GM06990 (cell line): ENCODE data around the gene DPP4.

Experiments used
- DNase-seq: peaks from one replicate; pipeline ENCODE4 v3.0.0-alpha.2; 2011; ENCODE audit not compliant: insufficient read length; ENCODE audit errors: extremely low read depth
- H3K27me3 ChIP-seq: replicated peaks from 2 replicates; pipeline ENCODE4 v1.6.0; 2011; ENCODE audit warnings: low read length; ENCODE audit not compliant: control insufficient read depth, insufficient read depth
- H3K36me3 ChIP-seq: 2 replicates; pipeline ENCODE4 v1.5.1; 2011; ENCODE audit warnings: low read length; ENCODE audit not compliant: control insufficient read depth, insufficient read depth
- H3K4me3 ChIP-seq: replicated peaks from 2 replicates; pipeline ENCODE4 v1.5.1; 2011; ENCODE audit warnings: low read depth, mild to moderate bottlenecking, control low read depth, low read length
- TF ChIP-seq, protein P1 (sequence below): IDR thresholded peaks from 2 replicates; pipeline ENCODE4 v1.5.1; 2011; ENCODE audit warnings: low read length, control low read depth, mild to moderate bottlenecking, inconsistent platforms; ENCODE audit not compliant: insufficient read depth, poor library complexity, severe bottlenecking

Gene DPP4

GRCh38 chr2:161971551-161971950, 102.5 kb downstream of the DPP4 start:
- no peak for DNase-seq
- Histone ChIP-seq H3K4me3 (no peak overlapping the region), H3K36me3 (no peaks in the 10 kb centered on the region), H3K27me3 (no peaks in the 10 kb centered on the region)
- TF ChIP-seq, protein P1, sequence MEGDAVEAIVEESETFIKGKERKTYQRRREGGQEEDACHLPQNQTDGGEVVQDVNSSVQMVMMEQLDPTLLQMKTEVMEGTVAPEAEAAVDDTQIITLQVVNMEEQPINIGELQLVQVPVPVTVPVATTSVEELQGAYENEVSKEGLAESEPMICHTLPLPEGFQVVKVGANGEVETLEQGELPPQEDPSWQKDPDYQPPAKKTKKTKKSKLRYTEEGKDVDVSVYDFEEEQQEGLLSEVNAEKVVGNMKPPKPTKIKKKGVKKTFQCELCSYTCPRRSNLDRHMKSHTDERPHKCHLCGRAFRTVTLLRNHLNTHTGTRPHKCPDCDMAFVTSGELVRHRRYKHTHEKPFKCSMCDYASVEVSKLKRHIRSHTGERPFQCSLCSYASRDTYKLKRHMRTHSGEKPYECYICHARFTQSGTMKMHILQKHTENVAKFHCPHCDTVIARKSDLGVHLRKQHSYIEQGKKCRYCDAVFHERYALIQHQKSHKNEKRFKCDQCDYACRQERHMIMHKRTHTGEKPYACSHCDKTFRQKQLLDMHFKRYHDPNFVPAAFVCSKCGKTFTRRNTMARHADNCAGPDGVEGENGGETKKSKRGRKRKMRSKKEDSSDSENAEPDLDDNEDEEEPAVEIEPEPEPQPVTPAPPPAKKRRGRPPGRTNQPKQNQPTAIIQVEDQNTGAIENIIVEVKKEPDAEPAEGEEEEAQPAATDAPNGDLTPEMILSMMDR, result no peak

- H3K36me3 ChIP-seq, result no peaks in the 10 kb centered on the region
- TF ChIP-seq, protein P1, result no peak
- H3K27me3 ChIP-seq, result no peaks in the 10 kb centered on the region
- DNase-seq, result no peak
- no peak overlapping the region for H3K4me3 ChIP-seq
These were observed 104.9 kb downstream of the DPP4 start for GRCh38 chr2:161969159-161969558.

GRCh38 chr2:161965994-161966393, 108.0 kb downstream of the DPP4 start:
- TF ChIP-seq, protein P1, result no peak
- H3K4me3 ChIP-seq, result no peak overlapping the region
- no peak for DNase-seq
- no peaks in the 10 kb centered on the region for H3K36me3 ChIP-seq
- H3K27me3 ChIP-seq, result no peaks in the 10 kb centered on the region

- no peak for DNase-seq
These were observed 109.9 kb downstream of the DPP4 start for GRCh38 chr2:161964160-161964559.

DNA sequence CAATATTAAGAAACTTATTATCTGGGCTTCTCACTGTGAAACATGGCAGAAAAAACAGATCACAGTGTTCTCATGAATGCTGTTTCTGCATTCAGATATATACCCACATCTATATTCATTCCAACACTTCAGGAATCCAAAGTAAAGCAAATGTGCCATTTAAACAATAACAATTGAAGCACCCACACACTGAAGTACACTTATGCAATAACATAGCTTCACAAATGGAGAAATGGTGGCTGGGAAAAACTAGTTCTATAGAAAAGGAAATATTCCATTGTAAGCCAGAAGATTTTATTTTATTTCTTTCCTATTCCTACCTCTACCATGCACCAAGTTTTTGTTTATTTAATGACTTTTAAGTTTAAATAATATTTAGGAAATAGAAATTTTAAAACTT, 111.9 kb downstream of the DPP4 start:
- Histone ChIP-seq H3K27me3 (no peaks in the 10 kb centered on the region), H3K36me3 (no peaks in the 10 kb centered on the region), H3K4me3 (no peak overlapping the region)
- DNase-seq, result no peak
- TF ChIP-seq, protein P1, result no peak

More at GRCh38 chr2:161964160-161964559, 109.9 kb downstream of the DPP4 start:
- H3K27me3 ChIP-seq, result no peaks in the 10 kb centered on the region
- no peak overlapping the region for H3K4me3 ChIP-seq
- TF ChIP-seq, protein P1, result no peak
- H3K36me3 ChIP-seq, result no peaks in the 10 kb centered on the region

- no peak for DNase-seq
- TF ChIP-seq, protein P1, result no peak
- no peaks in the 10 kb centered on the region; the same call in 1 of the 2 replicates for H3K27me3 ChIP-seq
- H3K4me3 ChIP-seq, result no peak overlapping the region
- no peaks in the 10 kb centered on the region for H3K36me3 ChIP-seq
These were observed 113.0 kb downstream of the DPP4 start for GRCh38 chr2:161961061-161961460.
